B cell (primary cell): Measurements from ENCODE around the gene LEMD3. TPM values are rescaled to one million over a fixed set of nuclear protein-coding genes. Genes with fewer than 3 reads are reported as not detected.
A peak's percentile ranks its signal among the peaks of the same experiment; 100 is the strongest.

Experiments
- ATAC-seq: fragments of 200-7000 bp; cut with Tn5 transposase; one replicate; pipeline ENCODE4 v1.10.0; 2021; ENCODE audit warnings: low read depth, mild to moderate bottlenecking, moderate number of reproducible peaks, moderate library complexity
- CTCF ChIA-PET: fragments of 350-600 bp; sonication (Branson Sonifier 250); formaldehyde crosslinking; loops from one replicate; lab custom pipeline; 2021; ENCODE audit warnings: antibody characterized with exemption, inconsistent platforms; lab: Charles Lee
- POLR2A ChIA-PET: fragments of 350-600 bp; sonication (Branson Sonifier 250); formaldehyde crosslinking; loops from one replicate; lab custom pipeline; 2021; ENCODE audit warnings: antibody characterized with exemption; lab: Charles Lee
- DNase-seq: peaks from one replicate; pipeline ENCODE4 v3.0.0; 2013
- H2AFZ ChIP-seq: 2 replicates; pipeline ENCODE4 v1.6.1; 2012; ENCODE audit warnings: mild to moderate bottlenecking, low read depth, low read length; ENCODE audit not compliant: insufficient read depth, poor library complexity, severe bottlenecking
- H3K27ac ChIP-seq, 2 donors: 1 replicate in 1 of 2; 2 replicates in 1 of 2; pipeline ENCODE4 v1.5.1; 2012 to 2013; ENCODE audit warnings: low read length in 2 of 2, mild to moderate bottlenecking in 2 of 2, moderate library complexity in 1 of 2
- H3K27me3 ChIP-seq, 4 experiments: fragments of 200-600 bp in 1 of 4; sonication (generic) in 1 of 4; replicated peaks in 1 of 4; 1 replicate in 2 of 4; 2 replicates in 2 of 4; pipeline versions ENCODE4 v1.6.1 to v1.7.0; 2013 to 2016; ENCODE audit warnings: low read length in 3 of 4, mild to moderate bottlenecking in 2 of 4, mixed read lengths in 1 of 4, moderate library complexity in 1 of 4; ENCODE audit not compliant: insufficient read depth in 4 of 4, control insufficient read depth in 3 of 4; ENCODE audit errors: control extremely low read depth in 1 of 4
- H3K36me3 ChIP-seq, 2 experiments: replicated peaks in 1 of 2; 1 replicate in 1 of 2; 2 replicates in 1 of 2; pipeline versions ENCODE4 v1.6.1 to v1.7.1; 2013; ENCODE audit warnings: low read length in 1 of 2; ENCODE audit not compliant: insufficient read depth in 2 of 2, control insufficient read depth in 1 of 2; ENCODE audit errors: control extremely low read depth in 1 of 2, extremely low read depth in 1 of 2
- H3K4me1 ChIP-seq, 2 donors: fragments of 200-600 bp in 1 of 2; sonication (generic) in 1 of 2; 1 replicate in 1 of 2; 2 replicates in 1 of 2; pipeline versions ENCODE4 v1.5.1 to v1.6.1; 2013 to 2017; ENCODE audit warnings: low read length in 2 of 2; ENCODE audit not compliant: control insufficient read depth in 2 of 2, insufficient read depth in 2 of 2
- H3K4me2 ChIP-seq: replicated peaks from 2 replicates; pipeline ENCODE3; 2012; ENCODE audit warnings: mild to moderate bottlenecking, low read depth, low read length; ENCODE audit not compliant: poor library complexity, severe bottlenecking
- H3K4me3 ChIP-seq, 5 experiments: fragments of 200-600 bp in 1 of 5; sonication (generic) in 1 of 5; 1 replicate in 3 of 5; 2 replicates in 2 of 5; pipeline versions ENCODE4 v1.5.1 to v1.7.0; 2011 to 2016; ENCODE audit warnings: low read length in 4 of 5, mild to moderate bottlenecking in 4 of 5, low read depth in 2 of 5, control low read depth in 1 of 5, moderate library complexity in 1 of 5; ENCODE audit not compliant: insufficient read depth in 1 of 5; ENCODE audit errors: control extremely low read depth in 1 of 5, extremely low read depth in 1 of 5
- H3K79me2 ChIP-seq: fragments of 200-600 bp; sonication (generic); one replicate; pipeline ENCODE4 v1.6.0; 2016; ENCODE audit warnings: low read length; ENCODE audit not compliant: control insufficient read depth, insufficient read depth
- H3K9ac ChIP-seq: fragments of 200-600 bp; sonication (generic); 2 replicates; pipeline ENCODE4 v1.6.1; 2017; ENCODE audit warnings: mild to moderate bottlenecking, low read length, moderate library complexity
- H3K9me3 ChIP-seq, 3 donors: one replicate each; pipeline versions ENCODE4 v1.6.1 to v1.7.1; 2013; ENCODE audit warnings: low read length in 2 of 3; ENCODE audit not compliant: control insufficient read depth in 2 of 3, insufficient read depth in 1 of 3; ENCODE audit errors: control extremely low read depth in 1 of 3
- H4K20me1 ChIP-seq: 2 replicates; pipeline ENCODE4 v1.6.0; 2012; ENCODE audit warnings: mild to moderate bottlenecking, low read length; ENCODE audit not compliant: insufficient read depth, control insufficient read depth, poor library complexity, severe bottlenecking
- H3K27ac Mint-ChIP-seq: one replicate; pipeline ENCODE4 v1.8.0; 2021; ENCODE audit warnings: mixed read lengths
- H3K27me3 Mint-ChIP-seq: one replicate; pipeline ENCODE4 v1.8.0; 2021; ENCODE audit warnings: mixed read lengths
- H3K4me1 Mint-ChIP-seq: one replicate; pipeline ENCODE4 v1.8.0; 2021; ENCODE audit warnings: mixed read lengths
- H3K4me3 Mint-ChIP-seq: one replicate; pipeline ENCODE4 v1.8.0; 2021; ENCODE audit warnings: mixed read lengths
- H3K9me3 Mint-ChIP-seq: one replicate; pipeline ENCODE4 v1.8.0; 2022; ENCODE audit warnings: mixed read lengths; ENCODE audit not compliant: insufficient read depth
- CTCF ChIP-seq: fragments of 200-600 bp; IDR thresholded peaks from one replicate; pipeline ENCODE4 v1.8.0; 2022; ENCODE audit warnings: antibody characterized with exemption, mild to moderate bottlenecking
- EZH2 ChIP-seq: IDR thresholded peaks from 2 replicates; pipeline ENCODE4 v1.6.1; 2012; ENCODE audit warnings: borderline replicate concordance, low read depth, mild to moderate bottlenecking, moderate library complexity, low read length; ENCODE audit not compliant: insufficient read depth, poor library complexity, severe bottlenecking
- WGBS: methylation state at CpG from one replicate; pipeline ENCODE4 v1.1.5; 2013; ENCODE audit warnings: missing lambda C conversion rate; ENCODE audit not compliant: insufficient coverage; 5-methylcytosine and 5-hydroxymethylcytosine counted together
- intact Hi-C: fragments of 100-400 bp; cut with micrococcal nuclease; formaldehyde crosslinking; loops from one replicate; pipeline ENCODE4 v1.10.0; 2022
- polyA plus RNA-seq: library from polyadenylated mRNA; depleted of rRNA; stranded (reverse); fragments of >200 nt; gene quantifications from 2 replicates; pipeline ENCODE4 v1.2.3, GENCODE V29; 2012
- total RNA-seq, 2 donors: library from RNA; stranded (reverse); fragments of 120-200 nt in 1 of 2; gene quantifications; 1 replicate in 1 of 2; 2 replicates in 1 of 2; pipeline versions ENCODE4 v1.2.3 to v1.2.4, GENCODE V29; 2013 to 2022

The LEMD3 gene
- total and polyA plus RNA-seq, 2 donors (not counting 1 experiment from before 2014, with no cell fraction given) = 19.4 to 71.8 TPM

- ATAC-seq (no peak), DNase-seq (no peak)
- no peaks in the 10 kb centered on the region for H3K9me3 ChIP-seq
- H2AFZ ChIP-seq = no peak overlapping the region
- H3K27ac ChIP-seq = peak overlapping the region in 1 of 2 donors; percentile 68
- peak overlapping the region; percentile 29 for H3K4me2 ChIP-seq
- no peak overlapping the region for H3K27ac Mint-ChIP-seq
- CTCF ChIA-PET = interaction anchor here (1.2 kb wide), 1 partner anchor 15 kb away, joined by 5 read pairs; the partner anchor contains the start of gene LEMD3
- H3K9me3 Mint-ChIP-seq = peaks cover 2% of the 10 kb centered on the region
- no peak overlapping the region for H3K9ac ChIP-seq
- H3K36me3 ChIP-seq = peaks cover 0 to 3% of the 10 kb centered on the region in 2 experiments
- H4K20me1 ChIP-seq = peaks cover 8% of the 10 kb centered on the region
- H3K27me3 ChIP-seq = no peaks in the 10 kb centered on the region
- TF ChIP-seq CTCF (no peak), EZH2 (no peak)
- H3K4me3 Mint-ChIP-seq = no peak overlapping the region
- no peaks in the 10 kb centered on the region for H3K27me3 Mint-ChIP-seq
- H3K4me1 ChIP-seq = peaks cover 18 to 62% of the 10 kb centered on the region in 2 donors
- 94% methylated on average over 2 of the region's 5 CpGs for WGBS
- peaks cover 72% of the 10 kb centered on the region for H3K4me1 Mint-ChIP-seq
- POLR2A ChIA-PET = no interaction called here
- H3K79me2 ChIP-seq = peaks cover 89% of the 10 kb centered on the region
- intact Hi-C loops = no loop called here
- no peak overlapping the region for H3K4me3 ChIP-seq
Observed at GRCh38 chr12:65184176-65184857, 14.9 kb downstream of the LEMD3 start.

- H3K4me3 Mint-ChIP-seq = no peak overlapping the region
Observed at GRCh38 chr12:65184858-65185229, 15.5 kb downstream of the LEMD3 start.

More at GRCh38 chr12:65184858-65185229, 15.5 kb downstream of the LEMD3 start:
- DNase-seq = no peak
- peaks cover 23 to 67% of the 10 kb centered on the region in 2 donors for H3K4me1 ChIP-seq
- intact Hi-C loops = no loop called here
- Mint-ChIP-seq H3K27me3 (no peaks in the 10 kb centered on the region), H3K27ac (peak overlapping the region; percentile 51), H3K4me1 (peaks cover 77% of the 10 kb centered on the region), H3K9me3 (peaks cover 2% of the 10 kb centered on the region)
- no peak overlapping the region for H3K9ac ChIP-seq
- no peaks in the 10 kb centered on the region for H3K27me3 ChIP-seq
- peaks cover 0 to 3% of the 10 kb centered on the region in 2 experiments for H3K36me3 ChIP-seq
- H3K9me3 ChIP-seq = no peaks in the 10 kb centered on the region
- WGBS = no CpG with 5 or more reads among the region's 1 CpG
- ATAC-seq = no peak
- ChIA-PET POLR2A (no interaction called here), CTCF (interaction anchor here (1.2 kb wide), 1 partner anchor 16 kb away, joined by 5 read pairs; the partner anchor contains the start of gene LEMD3)
- H2AFZ ChIP-seq = no peak overlapping the region
- TF ChIP-seq CTCF = no peak
- peak overlapping the region; percentile 29 for H3K4me2 ChIP-seq
- peak overlapping the region in 1 of 2 donors; percentile 68 for H3K27ac ChIP-seq
- peaks cover 89% of the 10 kb centered on the region for H3K79me2 ChIP-seq
- peaks cover 8% of the 10 kb centered on the region for H4K20me1 ChIP-seq
- H3K4me3 ChIP-seq = no peak overlapping the region
